ENCODE measurements around the gene NDFIP1. TPM values are rescaled to one million over a fixed set of nuclear protein-coding genes. Genes with fewer than 3 reads are reported as not detected.
A peak's percentile ranks its signal among the peaks of the same experiment; 100 is the strongest.

Gene NDFIP1, protein sequence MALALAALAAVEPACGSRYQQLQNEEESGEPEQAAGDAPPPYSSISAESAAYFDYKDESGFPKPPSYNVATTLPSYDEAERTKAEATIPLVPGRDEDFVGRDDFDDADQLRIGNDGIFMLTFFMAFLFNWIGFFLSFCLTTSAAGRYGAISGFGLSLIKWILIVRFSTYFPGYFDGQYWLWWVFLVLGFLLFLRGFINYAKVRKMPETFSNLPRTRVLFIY
- polyA plus RNA-seq (21.6 to 38.2 TPM (median 26.0 TPM) in 3 replicates), polyA minus RNA-seq (4.7 to 17.9 TPM (median 9.6 TPM) in 3 replicates)
- 123 TPM for polyA plus RNA-seq (2011; ENCODE audit: low read depth)
- polyA plus RNA-seq (2011; cell fraction: cytosol; rRNA removed), result 17.6 and 32.0 TPM in 2 replicates
- polyA plus RNA-seq (2011; cell fraction: nucleus; rRNA removed), result 21.4 and 30.0 TPM in 2 replicates
- polyA plus RNA-seq (2012; ENCODE audit: low replicate concordance), result 31.7 and 35.8 TPM in 2 replicates
- polyA minus RNA-seq (2011; cell fraction: cytosol; rRNA and poly(A)+ RNA removed), result 86.9 TPM
- 17.5 and 29.6 TPM in 2 replicates for polyA minus RNA-seq (2011; cell fraction: nucleus; rRNA and poly(A)+ RNA removed)

- dilution Hi-C loops (cut with MboI; ENCODE audit: extremely low pct_ligation_motif_present, low sequenced_read_pairs), result no loop called here
- Histone ChIP-seq H3K4me2 (ENCODE audit: control insufficient read depth, extremely low read depth, insufficient read depth, low read depth, low read length) (peak within 1 kb of the TSS; percentile 94), H4K20me1 (ENCODE audit: control insufficient read depth, extremely low read depth, insufficient read depth, low read length) (no peaks in the 10 kb centered on the region), H3K4me3 (ENCODE audit: control insufficient read depth in 2 of 3, extremely low read depth in 1 of 3, insufficient read depth in 2 of 3, low read depth in 1 of 3, low read length in 3 of 3) (peak within 1 kb of the TSS; percentile 65 to 99 (median 94)), H3K9me1 (ENCODE audit: control insufficient read depth, extremely low read depth, insufficient read depth, low read length) (no peaks in the 10 kb centered on the region), H3K79me2 (ENCODE audit: control insufficient read depth, insufficient read depth, low read length) (peaks cover 46% of the 10 kb centered on the region), H3K27me3 (ENCODE audit: control insufficient read depth, extremely low read depth, insufficient read depth, low read length) (no peaks in the 10 kb centered on the region), H3K9ac (ENCODE audit: control insufficient read depth, extremely low read depth, insufficient read depth, low read length) (peak within 1 kb of the TSS; percentile 95), H3K27ac (ENCODE audit: control insufficient read depth, insufficient read depth, low read length) (peak within 1 kb of the TSS; percentile 91), H2AFZ (ENCODE audit: control insufficient read depth, low read length) (peak within 1 kb of the TSS; percentile 96), H3K4me1 (ENCODE audit: control insufficient read depth, extremely low read depth, insufficient read depth, low read length) (peaks cover 11% of the 10 kb centered on the region), H3K9me3 (ENCODE audit: control insufficient read depth, low read depth, low read length) (no peaks in the 10 kb centered on the region), H3K36me3 (ENCODE audit: control insufficient read depth in 2 of 2, extremely low read depth in 1 of 2, insufficient read depth in 2 of 2, low read length in 2 of 2) (no peaks in the 10 kb centered on the region)
- DNase-seq (ENCODE audit: low read depth, low spot score) (no peak), FAIRE-seq (no peak)
- TF ChIP-seq CTCF (optimal IDR thresholded peaks at IDR 0.05 in 1 of 3, IDR thresholded peaks at IDR 0.05 in 1 of 3, conservative IDR thresholded peaks at IDR 0.05 in 1 of 3; ENCODE audit: extremely low read depth in 1 of 3, insufficient read depth in 2 of 3, low read length in 3 of 3) (peak in 1 of 3 experiments; percentile 22), EZH2 (IDR thresholded peaks at IDR 0.05; ENCODE audit: low read length) (no peak)
Observed at GRCh38 chr5:142108432-142109330, at the start of gene NDFIP1. Gene NDFIP1 (plus strand): TSS chr5:142108779. CDS start chr5:142108975, 196 bp downstream.

- Histone ChIP-seq H4K20me1 (ENCODE audit: control insufficient read depth, extremely low read depth, insufficient read depth, low read length) (no peaks in the 10 kb centered on the region), H3K9me3 (ENCODE audit: control insufficient read depth, low read depth, low read length) (no peaks in the 10 kb centered on the region), H2AFZ (ENCODE audit: control insufficient read depth, low read length) (no peak overlapping the region), H3K79me2 (ENCODE audit: control insufficient read depth, insufficient read depth, low read length) (no peaks in the 10 kb centered on the region), H3K27ac (ENCODE audit: control insufficient read depth, insufficient read depth, low read length) (peak overlapping the region; percentile 12), H3K36me3 (ENCODE audit: control insufficient read depth in 2 of 2, extremely low read depth in 1 of 2, insufficient read depth in 2 of 2, low read length in 2 of 2) (no peaks in the 10 kb centered on the region), H3K27me3 (ENCODE audit: control insufficient read depth, extremely low read depth, insufficient read depth, low read length) (no peaks in the 10 kb centered on the region), H3K9ac (ENCODE audit: control insufficient read depth, extremely low read depth, insufficient read depth, low read length) (no peak overlapping the region), H3K4me2 (ENCODE audit: control insufficient read depth, extremely low read depth, insufficient read depth, low read depth, low read length) (no peak overlapping the region), H3K9me1 (ENCODE audit: control insufficient read depth, extremely low read depth, insufficient read depth, low read length) (no peaks in the 10 kb centered on the region), H3K4me1 (ENCODE audit: control insufficient read depth, extremely low read depth, insufficient read depth, low read length) (peaks cover 23% of the 10 kb centered on the region), H3K4me3 (ENCODE audit: control insufficient read depth in 2 of 3, extremely low read depth in 1 of 3, insufficient read depth in 2 of 3, low read depth in 1 of 3, low read length in 3 of 3) (no peak overlapping the region)
- FAIRE-seq, result no peak
- no peak for DNase-seq (ENCODE audit: low read depth, low spot score)
- no peak for TF ChIP-seq EZH2 (IDR thresholded peaks at IDR 0.05; ENCODE audit: low read length)
- peak in 1 of 3 experiments; percentile 26 for TF ChIP-seq CTCF (optimal IDR thresholded peaks at IDR 0.05 in 1 of 3, IDR thresholded peaks at IDR 0.05 in 1 of 3, conservative IDR thresholded peaks at IDR 0.05 in 1 of 3; ENCODE audit: extremely low read depth in 1 of 3, insufficient read depth in 2 of 3, low read length in 3 of 3)
- dilution Hi-C loops (cut with MboI; ENCODE audit: extremely low pct_ligation_motif_present, low sequenced_read_pairs), result no loop called here
Observed at GRCh38 chr5:142059304-142059940, 49.2 kb upstream of the NDFIP1 start.
